NCI-H82 (cell line): Measurements from ENCODE around the gene NCR3LG1.
"Not testable (repeated sequence)": the region's sequence is repeated elsewhere in the genome, so short reads cannot be mapped to it uniquely, and the experiment has no call there.

Source experiments
- DNase-seq: peaks from one replicate; lab custom pipeline; 2025; lab: John Stamatoyannopoulos, UW

Gene NCR3LG1

DNA sequence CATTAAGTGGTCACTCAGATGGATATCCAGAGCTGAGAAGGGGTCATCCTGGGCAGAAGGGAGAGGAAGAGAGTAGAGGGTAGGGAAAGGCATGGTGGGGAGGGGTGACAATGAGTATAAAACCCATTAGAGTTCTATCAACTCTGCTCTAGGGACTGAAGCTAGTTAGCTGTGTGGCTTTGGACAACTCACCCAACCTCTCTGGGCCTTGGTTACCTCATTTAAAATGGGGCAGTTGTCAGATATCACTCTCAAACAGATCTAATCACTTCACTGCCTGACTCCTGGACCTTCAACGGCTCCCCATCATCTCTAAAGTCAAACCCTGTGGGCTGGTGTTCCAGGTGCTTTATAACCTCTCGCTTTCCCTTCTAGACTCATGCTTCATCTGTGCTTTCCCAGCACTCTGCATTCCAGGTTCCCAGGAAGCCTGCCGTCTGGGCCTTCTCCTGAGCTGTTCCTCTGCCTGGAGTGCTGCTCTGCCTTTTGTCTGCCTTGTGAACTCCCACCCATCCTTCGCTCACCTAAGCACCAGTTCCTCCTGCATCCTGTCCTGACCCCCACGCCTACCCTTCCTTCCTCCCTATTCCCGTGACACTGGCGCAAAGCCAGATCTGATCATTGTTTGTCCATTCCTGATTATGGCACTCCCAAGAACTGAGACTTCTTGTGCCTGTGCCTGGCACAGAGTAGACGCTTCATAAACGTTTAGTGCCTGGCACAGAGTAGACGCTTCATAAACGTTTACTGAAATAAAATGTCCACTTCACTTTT lies 59.2 kb downstream of the NCR3LG1 start:
- DNase-seq: no peak

DNA sequence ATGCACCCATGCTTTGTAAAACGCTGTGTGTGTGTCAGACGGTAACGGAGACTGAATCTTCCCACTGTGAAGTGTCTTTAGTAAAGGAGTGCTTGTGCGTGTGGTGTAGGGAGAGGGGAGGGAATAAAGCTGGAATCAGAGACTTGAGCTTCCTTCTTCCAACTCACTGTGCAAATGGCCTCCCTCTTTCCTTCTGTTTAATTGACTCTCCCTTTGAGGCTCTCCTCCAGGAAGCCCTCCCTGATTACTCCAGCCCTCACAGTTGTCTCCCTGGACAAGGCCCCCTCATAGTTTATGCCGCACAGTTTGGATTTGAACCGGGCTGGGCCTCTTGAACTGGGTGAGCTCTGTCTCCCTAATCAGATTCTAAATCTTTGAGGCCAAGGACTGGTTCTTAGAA lies 59.8 kb downstream of the NCR3LG1 start:
- DNase-seq: no peak

DNA sequence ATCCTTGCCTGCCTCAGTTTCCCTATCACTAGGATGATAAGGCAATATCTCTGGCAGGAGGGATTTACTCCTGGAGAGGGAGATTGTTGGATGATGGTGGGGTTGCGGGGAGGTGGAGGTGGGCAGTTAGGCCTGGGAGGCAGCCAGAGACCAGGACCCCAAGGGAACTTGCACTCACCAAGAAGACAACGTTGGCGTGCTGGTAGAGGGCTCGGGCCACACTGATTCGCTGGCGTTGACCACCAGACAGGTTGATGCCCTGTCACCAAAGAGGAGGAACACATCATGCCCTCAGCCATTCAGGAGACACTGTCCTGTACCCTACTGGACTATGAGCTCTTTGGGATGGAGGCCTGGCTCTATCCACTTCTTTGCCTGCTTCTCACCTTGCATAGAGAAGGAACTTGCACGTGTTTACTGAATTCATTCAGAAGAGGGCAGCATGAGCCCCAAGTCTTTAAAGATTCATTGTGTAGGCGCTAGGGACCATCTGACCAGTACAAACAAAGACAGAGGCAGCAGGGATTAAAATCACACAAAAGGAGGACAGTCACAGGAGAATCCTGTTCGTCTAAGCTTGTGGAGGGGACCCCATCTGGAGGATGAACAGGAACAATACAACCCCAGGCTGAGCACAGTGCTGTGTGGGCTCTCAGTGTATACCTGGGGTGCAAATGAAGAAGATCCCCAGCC lies 61.0 kb downstream of the NCR3LG1 start:
- peak; percentile 89 for DNase-seq

- no peak for DNase-seq
Measured at GRCh38 chr11:17413414-17414316, 62.1 kb downstream of the NCR3LG1 start.

GRCh38 chr11:17414317-17414737 lies 62.7 kb downstream of the NCR3LG1 start:
- no peak for DNase-seq

DNA sequence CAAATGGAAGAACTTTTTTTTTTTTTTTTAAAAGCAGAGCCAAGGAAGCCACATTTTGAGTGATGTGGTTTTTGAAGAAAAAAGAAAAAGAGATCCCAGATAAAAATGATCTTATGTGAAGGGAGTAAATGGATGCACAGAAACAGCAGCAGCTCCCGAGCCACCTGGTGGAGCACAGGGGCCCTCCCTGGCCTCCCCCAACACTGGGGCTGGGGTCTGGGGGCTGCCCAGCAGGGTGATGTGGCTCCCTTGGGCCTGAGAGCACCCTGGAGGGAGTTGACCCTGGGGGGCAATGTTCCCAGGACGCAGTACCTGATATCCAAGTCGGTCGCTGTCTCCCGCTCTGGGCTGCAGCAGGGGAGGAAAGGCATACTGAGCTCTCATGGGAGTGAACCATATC lies 63.4 kb downstream of the NCR3LG1 start:
- no peak for DNase-seq

DNA sequence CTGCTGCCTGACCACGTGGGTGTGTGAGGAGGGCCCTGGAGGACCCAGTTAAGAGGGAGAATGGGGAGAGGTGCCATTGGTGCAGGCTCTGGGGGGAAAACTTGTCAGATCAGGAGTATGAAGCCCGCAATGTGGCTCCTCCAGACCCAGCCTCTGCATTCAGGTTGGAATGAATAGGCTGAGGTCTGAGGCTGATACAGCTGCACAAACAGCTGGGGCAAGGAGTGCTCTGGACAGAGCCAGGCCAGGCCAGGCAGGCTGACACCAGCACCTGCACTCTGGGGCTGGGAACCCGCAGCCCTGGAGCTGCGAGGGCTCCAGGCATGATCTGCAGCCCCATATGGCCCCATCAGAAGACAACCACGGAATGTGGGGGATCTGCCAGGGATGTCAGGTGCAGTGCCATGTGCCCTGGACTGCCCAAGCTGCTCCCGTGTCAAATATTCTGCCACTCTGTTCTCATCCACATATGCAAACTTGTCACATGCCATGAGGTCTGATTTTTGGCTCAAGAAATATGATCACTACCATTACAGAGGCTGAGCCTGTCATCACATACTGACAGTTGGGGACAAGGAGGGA lies 64.0 kb downstream of the NCR3LG1 start:
- no peak for DNase-seq

- DNase-seq: no peak
Measured at GRCh38 chr11:17416492-17416891, 64.9 kb downstream of the NCR3LG1 start.

DNA sequence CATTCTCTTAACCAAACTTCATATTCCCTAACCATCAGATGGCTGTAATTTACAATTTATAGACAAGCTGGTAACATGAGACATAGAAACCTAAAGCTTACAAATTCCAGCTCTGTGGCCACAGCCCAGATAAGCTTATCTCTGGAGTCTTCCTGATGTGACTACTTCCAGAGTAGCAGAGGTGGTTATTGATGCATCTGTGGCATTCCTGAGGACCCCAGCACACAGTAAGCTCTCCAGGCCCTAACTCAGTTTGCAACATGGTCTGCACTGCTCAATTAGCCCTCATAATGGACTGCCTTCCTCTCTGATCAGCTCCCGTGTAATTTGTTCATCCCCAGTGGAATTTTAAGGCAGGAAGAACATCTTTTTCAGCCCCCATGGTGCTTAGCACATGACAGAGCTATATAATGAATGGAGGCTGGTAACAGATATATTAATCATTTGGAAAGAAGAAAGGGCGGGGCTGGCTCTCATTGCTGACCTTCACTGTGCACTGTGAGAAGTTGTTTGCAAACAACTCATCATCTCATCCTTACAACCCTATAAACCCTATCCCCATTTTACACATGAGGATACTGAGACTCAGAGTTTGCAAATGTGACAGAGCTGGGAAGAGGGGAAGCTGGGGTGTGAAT lies 67.0 kb downstream of the NCR3LG1 start:
- no peak for DNase-seq

DNA sequence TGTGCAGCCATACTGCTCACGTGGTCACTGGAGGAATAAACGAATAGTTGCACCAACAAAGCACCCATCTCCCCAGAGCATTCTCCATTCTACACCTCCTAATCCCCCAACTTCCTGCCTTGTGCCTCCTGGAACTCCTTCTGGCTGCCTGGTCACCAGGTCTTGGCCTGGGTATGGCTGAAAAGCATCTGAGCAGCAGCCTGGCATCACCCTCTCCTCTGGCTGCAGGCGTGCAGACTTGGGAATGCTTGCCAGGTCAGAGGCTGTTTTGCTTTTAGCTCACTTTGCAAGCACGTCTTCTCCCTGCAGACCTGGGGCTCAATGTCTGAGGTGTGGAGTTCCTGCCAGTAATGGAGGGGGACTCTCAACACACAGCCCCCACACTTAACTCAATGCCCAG lies 70.2 kb downstream of the NCR3LG1 start:
- peak; percentile 39 for DNase-seq

DNA sequence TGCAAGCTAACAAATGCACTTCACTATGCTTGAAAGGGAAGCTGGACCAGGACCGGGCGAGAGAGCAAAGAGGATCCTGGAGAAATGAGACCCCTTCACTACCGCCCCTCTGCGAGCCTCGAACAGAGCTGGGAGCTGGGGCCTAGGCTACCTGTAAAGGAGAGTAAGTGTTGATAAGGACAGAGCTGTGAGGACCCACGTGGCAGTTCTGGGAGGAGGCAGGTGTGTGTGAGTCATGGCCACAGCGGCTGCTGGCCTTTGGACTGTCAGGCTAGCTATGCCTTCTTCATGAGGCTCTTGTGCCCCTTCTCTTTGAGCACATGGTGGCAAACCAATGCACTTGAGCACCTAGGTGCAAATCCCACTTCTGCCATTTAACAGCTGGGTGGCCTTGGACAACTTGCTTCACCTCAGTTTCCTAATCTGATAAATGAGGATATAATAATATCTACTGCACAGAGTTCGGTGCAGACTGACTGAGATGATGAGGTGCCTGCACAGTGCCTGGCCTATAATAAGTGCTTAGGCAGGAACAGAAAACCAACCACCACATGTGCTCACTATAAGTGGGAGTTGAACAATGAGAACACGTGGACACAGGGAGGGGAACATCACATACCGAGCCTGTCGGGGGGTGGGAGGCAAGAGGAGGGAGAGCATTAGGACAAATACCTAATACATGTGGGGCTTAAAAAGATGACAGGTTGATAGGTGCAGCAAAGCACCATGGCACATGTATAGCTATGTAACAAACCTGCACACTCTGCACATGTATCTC lies 72.1 kb downstream of the NCR3LG1 start:
- DNase-seq: peak; percentile 13

GRCh38 chr11:17426233-17426632 lies 74.6 kb downstream of the NCR3LG1 start:
- DNase-seq: not testable (repeated sequence)
